Measurements from ENCODE around the gene PDLIM5.
A peak's percentile ranks its signal among the peaks of the same experiment; 100 is the strongest.

Gene PDLIM5

GRCh38 chr4:94525993-94526728 lies 74.4 kb downstream of the PDLIM5 start:
- Mint-ChIP-seq H3K4me1 (no peaks in the 10 kb centered on the region), H3K4me3 (no peak overlapping the region), H3K27ac (no peak overlapping the region)

GRCh38 chr4:94527556-94528233 lies 76.0 kb downstream of the PDLIM5 start:
- ATAC-seq (ENCODE audit: low read depth) (no peak), DNase-seq (ENCODE audit: low spot score in 2 of 2) (no peak)
- Mint-ChIP-seq H3K4me3 (no peak overlapping the region), H3K27me3 (no peaks in the 10 kb centered on the region), H3K27ac (no peak overlapping the region), H3K9me3 (no peaks in the 10 kb centered on the region), H3K4me1 (no peaks in the 10 kb centered on the region), H3K36me3 (peaks cover 14% of the 10 kb centered on the region)

More at GRCh38 chr4:94525993-94526728, 74.4 kb downstream of the PDLIM5 start:
- Mint-ChIP-seq H3K9me3 (no peaks in the 10 kb centered on the region), H3K36me3 (peaks cover 12% of the 10 kb centered on the region), H3K27me3 (no peaks in the 10 kb centered on the region)
- no peak for ATAC-seq (ENCODE audit: low read depth)
- DNase-seq (ENCODE audit: low spot score in 2 of 2): no peak

- H3K4me1 Mint-ChIP-seq: peaks cover 4% of the 10 kb centered on the region
- ATAC-seq (ENCODE audit: low read depth) (no peak), DNase-seq (ENCODE audit: low spot score in 2 of 2) (no peak)
- H3K27ac Mint-ChIP-seq: no peak overlapping the region
- H3K36me3 Mint-ChIP-seq: peaks cover 14% of the 10 kb centered on the region
- H3K4me3 Mint-ChIP-seq: no peak overlapping the region
- H3K27me3 Mint-ChIP-seq: no peaks in the 10 kb centered on the region
- H3K9me3 Mint-ChIP-seq: no peaks in the 10 kb centered on the region
These were observed 77.2 kb downstream of the PDLIM5 start for GRCh38 chr4:94528792-94529451.

- no peak for DNase-seq (ENCODE audit: low spot score in 2 of 2)
- H3K9me3 Mint-ChIP-seq: no peaks in the 10 kb centered on the region
- no peaks in the 10 kb centered on the region for H3K27me3 Mint-ChIP-seq
- peaks cover 13% of the 10 kb centered on the region for H3K4me1 Mint-ChIP-seq
- H3K4me3 Mint-ChIP-seq: no peak overlapping the region
- no peak for ATAC-seq (ENCODE audit: low read depth)
- H3K36me3 Mint-ChIP-seq: peaks cover 14% of the 10 kb centered on the region
- H3K27ac Mint-ChIP-seq: no peak overlapping the region
These were observed 78.3 kb downstream of the PDLIM5 start for GRCh38 chr4:94530073-94530472.

GRCh38 chr4:94531991-94532789 lies 80.4 kb downstream of the PDLIM5 start:
- H3K9me3 Mint-ChIP-seq: no peaks in the 10 kb centered on the region
- DNase-seq (ENCODE audit: low spot score in 2 of 2) (no peak), ATAC-seq (ENCODE audit: low read depth) (no peak)
- H3K4me3 Mint-ChIP-seq: no peak overlapping the region
- peaks cover 13% of the 10 kb centered on the region for H3K36me3 Mint-ChIP-seq
- peaks cover 17% of the 10 kb centered on the region for H3K4me1 Mint-ChIP-seq
- H3K27ac Mint-ChIP-seq: no peak overlapping the region
- H3K27me3 Mint-ChIP-seq: no peaks in the 10 kb centered on the region

- Mint-ChIP-seq H3K36me3 (peaks cover 7% of the 10 kb centered on the region), H3K9me3 (no peaks in the 10 kb centered on the region), H3K4me1 (peaks cover 17% of the 10 kb centered on the region), H3K4me3 (no peak overlapping the region), H3K27ac (peak overlapping the region; percentile 54), H3K27me3 (no peaks in the 10 kb centered on the region)
- ATAC-seq (ENCODE audit: low read depth) (no peak), DNase-seq (ENCODE audit: low spot score in 2 of 2) (no peak)
These were observed 81.9 kb downstream of the PDLIM5 start for GRCh38 chr4:94533405-94534223.

- Mint-ChIP-seq H3K27ac (peak overlapping the region; percentile 65), H3K36me3 (peaks cover 3% of the 10 kb centered on the region), H3K9me3 (no peaks in the 10 kb centered on the region), H3K4me1 (peaks cover 17% of the 10 kb centered on the region), H3K4me3 (no peak overlapping the region), H3K27me3 (no peaks in the 10 kb centered on the region)
- no peak for DNase-seq (ENCODE audit: low spot score in 2 of 2)
- peak; percentile 96 for ATAC-seq (ENCODE audit: low read depth)
These were observed 82.9 kb downstream of the PDLIM5 start for GRCh38 chr4:94534401-94535312.

GRCh38 chr4:94536049-94536448 lies 84.3 kb downstream of the PDLIM5 start:
- DNase-seq (ENCODE audit: low spot score in 2 of 2) (no peak), ATAC-seq (ENCODE audit: low read depth) (no peak)
- Mint-ChIP-seq H3K4me3 (no peak overlapping the region), H3K27ac (peak overlapping the region; percentile 65), H3K9me3 (no peaks in the 10 kb centered on the region), H3K36me3 (peaks cover 6% of the 10 kb centered on the region), H3K4me1 (peaks cover 20% of the 10 kb centered on the region), H3K27me3 (no peaks in the 10 kb centered on the region)

- no peaks in the 10 kb centered on the region for H3K27me3 Mint-ChIP-seq
- H3K4me1 Mint-ChIP-seq: peaks cover 24% of the 10 kb centered on the region
- no peak overlapping the region for H3K27ac Mint-ChIP-seq
- H3K36me3 Mint-ChIP-seq: peaks cover 6% of the 10 kb centered on the region
- H3K9me3 Mint-ChIP-seq: no peaks in the 10 kb centered on the region
- no peak for ATAC-seq (ENCODE audit: low read depth)
- no peak overlapping the region for H3K4me3 Mint-ChIP-seq
- no peak for DNase-seq (ENCODE audit: low spot score in 2 of 2)
These were observed 85.1 kb downstream of the PDLIM5 start for GRCh38 chr4:94536649-94537469.

- ATAC-seq (ENCODE audit: low read depth): no peak
- peaks cover 24% of the 10 kb centered on the region for H3K4me1 Mint-ChIP-seq
These were observed 86.3 kb downstream of the PDLIM5 start for GRCh38 chr4:94537921-94538628.

GRCh38 chr4:94540476-94540875 lies 88.7 kb downstream of the PDLIM5 start:
- H3K27me3 Mint-ChIP-seq: no peaks in the 10 kb centered on the region
- peaks cover 11% of the 10 kb centered on the region for H3K36me3 Mint-ChIP-seq
- H3K4me3 Mint-ChIP-seq: no peak overlapping the region

More at GRCh38 chr4:94537921-94538628, 86.3 kb downstream of the PDLIM5 start:
- no peaks in the 10 kb centered on the region for H3K9me3 Mint-ChIP-seq
- H3K27ac Mint-ChIP-seq: no peak overlapping the region
- no peak overlapping the region for H3K4me3 Mint-ChIP-seq
- DNase-seq (ENCODE audit: low spot score in 2 of 2): no peak
- no peaks in the 10 kb centered on the region for H3K27me3 Mint-ChIP-seq
- peaks cover 4% of the 10 kb centered on the region for H3K36me3 Mint-ChIP-seq

More at GRCh38 chr4:94540476-94540875, 88.7 kb downstream of the PDLIM5 start:
- ATAC-seq (ENCODE audit: low read depth) (no peak), DNase-seq (ENCODE audit: low spot score in 2 of 2) (no peak)
- H3K9me3 Mint-ChIP-seq: no peaks in the 10 kb centered on the region
- H3K27ac Mint-ChIP-seq: no peak overlapping the region
- peaks cover 7% of the 10 kb centered on the region for H3K4me1 Mint-ChIP-seq

All from memory B cell (primary cell).